Adrenal gland (tissue), 5 donors: Measurements from ENCODE around the gene SORT1.

ENCODE experiments used
- POLR2A ChIP-seq, 2 donors: fragments of 450-650 bp; IDR thresholded peaks; one replicate each; pipeline ENCODE4 v1.6.1; 2017; ENCODE audit warnings: antibody characterized with exemption in 2 of 2, mild to moderate bottlenecking in 2 of 2, moderate library complexity in 1 of 2
- TF ChIP-seq, protein P1 (sequence below), 6 experiments: fragments of 450-650 bp in 4 of 6; fragments of 200-600 bp in 2 of 6; sonication (generic) in 1 of 6; IDR thresholded peaks; 1 replicate in 5 of 6; 2 replicates in 1 of 6; pipeline versions ENCODE4 v1.5.1 to v1.8.0; 2016 to 2021; ENCODE audit warnings: antibody characterized with exemption in 6 of 6, mild to moderate bottlenecking in 2 of 6, moderate library complexity in 1 of 6
- donor health status: DM: no; HTN: no; CAD: no.

- TF ChIP-seq, protein P1, sequence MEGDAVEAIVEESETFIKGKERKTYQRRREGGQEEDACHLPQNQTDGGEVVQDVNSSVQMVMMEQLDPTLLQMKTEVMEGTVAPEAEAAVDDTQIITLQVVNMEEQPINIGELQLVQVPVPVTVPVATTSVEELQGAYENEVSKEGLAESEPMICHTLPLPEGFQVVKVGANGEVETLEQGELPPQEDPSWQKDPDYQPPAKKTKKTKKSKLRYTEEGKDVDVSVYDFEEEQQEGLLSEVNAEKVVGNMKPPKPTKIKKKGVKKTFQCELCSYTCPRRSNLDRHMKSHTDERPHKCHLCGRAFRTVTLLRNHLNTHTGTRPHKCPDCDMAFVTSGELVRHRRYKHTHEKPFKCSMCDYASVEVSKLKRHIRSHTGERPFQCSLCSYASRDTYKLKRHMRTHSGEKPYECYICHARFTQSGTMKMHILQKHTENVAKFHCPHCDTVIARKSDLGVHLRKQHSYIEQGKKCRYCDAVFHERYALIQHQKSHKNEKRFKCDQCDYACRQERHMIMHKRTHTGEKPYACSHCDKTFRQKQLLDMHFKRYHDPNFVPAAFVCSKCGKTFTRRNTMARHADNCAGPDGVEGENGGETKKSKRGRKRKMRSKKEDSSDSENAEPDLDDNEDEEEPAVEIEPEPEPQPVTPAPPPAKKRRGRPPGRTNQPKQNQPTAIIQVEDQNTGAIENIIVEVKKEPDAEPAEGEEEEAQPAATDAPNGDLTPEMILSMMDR (IDR thresholded peaks at IDR 0.05) = no peak
- no peak for TF ChIP-seq POLR2A (IDR thresholded peaks at IDR 0.05)
These were observed 125.5 kb downstream of the SORT1 start for GRCh38 chr1:109272021-109272799.
